Measurements from ENCODE around the gene TRMO. TPM values are rescaled to one million over a fixed set of nuclear protein-coding genes. Genes with fewer than 3 reads are reported as not detected.
A peak's percentile ranks its signal among the peaks of the same experiment; 100 is the strongest.

The TRMO gene
- total RNA-seq, 5 donors from 2014 or later (not counting 1 experiment from before 2014, with no cell fraction given): 38.8 to 47.4 (median 44.7) TPM

DNA sequence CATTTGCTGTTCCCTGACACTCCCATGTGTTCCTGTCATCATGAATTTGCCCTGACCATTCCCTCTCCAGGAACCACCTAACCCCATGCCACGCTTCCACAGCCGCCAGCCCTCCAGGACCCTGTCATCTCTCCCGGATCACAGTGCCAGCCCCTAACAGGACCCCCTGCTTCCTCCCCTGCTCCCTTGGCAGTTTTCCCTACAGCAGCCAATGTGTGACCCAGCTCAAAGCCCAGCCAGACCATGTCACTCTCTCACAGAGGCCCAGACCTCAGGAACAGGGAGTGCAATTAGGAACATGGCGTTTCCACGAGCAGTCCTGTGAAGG lies 61.2 kb downstream of the TRMO start:
- WGBS (ENCODE audit: insufficient coverage): 83% methylated on average over 3 of the region's 5 CpGs
- H3K36me3 Mint-ChIP-seq: peaks cover 13% of the 10 kb centered on the region
- H3K4me1 Mint-ChIP-seq: peaks cover 12 to 15% (median 13%) of the 10 kb centered on the region in 3 donors
- ATAC-seq (replicated peaks in 1 of 4) (no peak), DNase-seq (no peak)
- no peak overlapping the region for H3K27ac ChIP-seq (ENCODE audit: low read length)
- POLR2A ChIA-PET: no interaction called here
- no peak overlapping the region for H3K27ac Mint-ChIP-seq
- no peaks in the 10 kb centered on the region for H3K36me3 ChIP-seq (ENCODE audit: control insufficient read depth in 2 of 2, extremely low read depth in 1 of 2, insufficient read depth in 1 of 2, low read length in 1 of 2)
- CTCF ChIA-PET: no interaction called here
- no peak overlapping the region for H3K4me3 ChIP-seq (ENCODE audit: control insufficient read depth in 1 of 2, extremely low read depth in 1 of 2, low read length in 1 of 2)
- no peak overlapping the region for H3K4me3 Mint-ChIP-seq
- H3K9me3 Mint-ChIP-seq: peaks cover 10 to 17% (median 11%) of the 10 kb centered on the region in 3 donors
- H3K4me1 ChIP-seq (ENCODE audit: control insufficient read depth in 1 of 2, extremely low read depth in 1 of 2, insufficient read depth in 2 of 2, low read length in 2 of 2): peaks cover 0 to 10% of the 10 kb centered on the region in 2 experiments
- peaks cover 5% of the 10 kb centered on the region for H3K9me3 ChIP-seq
- peaks cover 69 to 78% of the 10 kb centered on the region in 2 donors for H3K27me3 Mint-ChIP-seq
- H3K27me3 ChIP-seq (replicated peaks in 1 of 2; ENCODE audit: control insufficient read depth in 2 of 2, extremely low read depth in 1 of 2, insufficient read depth in 2 of 2, low read length in 1 of 2): peaks cover 26 to 58% of the 10 kb centered on the region in 2 experiments

DNA sequence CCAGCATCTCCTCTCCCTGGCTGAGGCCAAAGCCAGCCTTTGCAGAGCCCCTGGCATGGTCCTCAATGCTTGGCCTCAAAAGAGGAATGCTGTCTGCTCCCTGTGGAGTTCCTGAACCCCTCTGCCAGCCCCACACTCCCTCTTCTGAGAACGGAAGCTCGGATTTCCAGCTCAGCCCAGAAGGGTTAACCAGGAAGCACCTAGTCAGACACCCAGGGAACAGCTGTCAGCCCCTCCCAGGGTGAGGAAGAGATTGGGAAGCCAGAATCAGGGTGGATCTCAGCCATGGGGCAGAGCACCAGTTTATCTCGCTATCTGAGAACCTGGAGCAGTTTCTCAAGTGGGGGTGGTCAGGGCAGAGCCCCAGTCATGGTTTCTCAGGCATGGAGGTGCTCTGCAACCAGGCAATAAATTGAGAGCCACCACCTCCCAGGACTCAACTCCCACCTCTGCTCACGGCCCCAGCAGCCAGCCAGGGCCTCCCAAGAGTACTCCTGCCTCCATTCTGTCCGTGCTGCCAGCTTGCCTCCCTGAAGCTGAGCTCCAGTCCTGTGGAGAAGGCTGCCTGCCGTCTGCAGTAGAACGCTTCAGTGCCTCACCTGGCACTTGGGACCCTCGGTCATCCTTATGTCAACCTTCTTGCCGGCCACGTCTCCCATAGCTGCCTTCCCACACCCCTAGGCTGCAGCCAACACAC lies 61.7 kb downstream of the TRMO start:
- Mint-ChIP-seq H3K4me1 (peaks cover 13 to 15% (median 13%) of the 10 kb centered on the region in 3 donors), H3K4me3 (no peak overlapping the region), H3K27me3 (peaks cover 74 to 81% of the 10 kb centered on the region in 2 donors), H3K27ac (no peak overlapping the region), H3K36me3 (peaks cover 8% of the 10 kb centered on the region), H3K9me3 (peaks cover 6 to 12% (median 9%) of the 10 kb centered on the region in 3 donors)
- no peaks in the 10 kb centered on the region for H3K36me3 ChIP-seq (ENCODE audit: control insufficient read depth in 2 of 2, extremely low read depth in 1 of 2, insufficient read depth in 1 of 2, low read length in 1 of 2)
- DNase-seq: no peak
- 38% methylated on average over 7 of the region's 10 CpGs for WGBS (ENCODE audit: insufficient coverage)
- no peak overlapping the region for H3K27ac ChIP-seq (ENCODE audit: low read length)
- POLR2A ChIA-PET: no interaction called here
- H3K4me1 ChIP-seq (ENCODE audit: control insufficient read depth in 1 of 2, extremely low read depth in 1 of 2, insufficient read depth in 2 of 2, low read length in 2 of 2): peaks cover 0 to 10% of the 10 kb centered on the region in 2 experiments
- H3K27me3 ChIP-seq (replicated peaks in 1 of 2; ENCODE audit: control insufficient read depth in 2 of 2, extremely low read depth in 1 of 2, insufficient read depth in 2 of 2, low read length in 1 of 2): peaks cover 30 to 63% of the 10 kb centered on the region in 2 experiments
- CTCF ChIA-PET: no interaction called here
- no peak overlapping the region for H3K4me3 ChIP-seq (ENCODE audit: control insufficient read depth in 1 of 2, extremely low read depth in 1 of 2, low read length in 1 of 2)
- ATAC-seq (replicated peaks in 1 of 4): no peak
- H3K9me3 ChIP-seq: peaks cover 2% of the 10 kb centered on the region

GRCh38 chr9:97859346-97859745 lies 63.0 kb downstream of the TRMO start:
- ChIA-PET CTCF (interaction anchor here in 1 of 2 donors (0.5 kb wide), 1 partner anchor 165 kb away, joined by 3 read pairs; no protein-coding TSS in a partner anchor), POLR2A (no interaction called here)
- no CpG with 5 or more reads among the region's 2 CpGs for WGBS (ENCODE audit: insufficient coverage)
- H3K27me3 ChIP-seq (replicated peaks in 1 of 2; ENCODE audit: control insufficient read depth in 2 of 2, extremely low read depth in 1 of 2, insufficient read depth in 2 of 2, low read length in 1 of 2): peaks cover 36 to 73% of the 10 kb centered on the region in 2 experiments
- Mint-ChIP-seq H3K27ac (no peak overlapping the region), H3K36me3 (no peaks in the 10 kb centered on the region), H3K27me3 (peaks cover 67 to 83% of the 10 kb centered on the region in 2 donors), H3K4me3 (no peak overlapping the region), H3K9me3 (no peaks in the 10 kb centered on the region), H3K4me1 (peaks cover 15 to 18% (median 17%) of the 10 kb centered on the region in 3 donors)
- no peak overlapping the region for H3K4me3 ChIP-seq (ENCODE audit: control insufficient read depth in 1 of 2, extremely low read depth in 1 of 2, low read length in 1 of 2)
- ATAC-seq (replicated peaks in 1 of 4) (no peak), DNase-seq (no peak)
- H3K36me3 ChIP-seq (ENCODE audit: control insufficient read depth in 2 of 2, extremely low read depth in 1 of 2, insufficient read depth in 1 of 2, low read length in 1 of 2): no peaks in the 10 kb centered on the region
- peaks cover 0 to 18% of the 10 kb centered on the region in 2 experiments for H3K4me1 ChIP-seq (ENCODE audit: control insufficient read depth in 1 of 2, extremely low read depth in 1 of 2, insufficient read depth in 2 of 2, low read length in 2 of 2)
- no peak overlapping the region for H3K27ac ChIP-seq (ENCODE audit: low read length)
- H3K9me3 ChIP-seq: no peaks in the 10 kb centered on the region

DNA sequence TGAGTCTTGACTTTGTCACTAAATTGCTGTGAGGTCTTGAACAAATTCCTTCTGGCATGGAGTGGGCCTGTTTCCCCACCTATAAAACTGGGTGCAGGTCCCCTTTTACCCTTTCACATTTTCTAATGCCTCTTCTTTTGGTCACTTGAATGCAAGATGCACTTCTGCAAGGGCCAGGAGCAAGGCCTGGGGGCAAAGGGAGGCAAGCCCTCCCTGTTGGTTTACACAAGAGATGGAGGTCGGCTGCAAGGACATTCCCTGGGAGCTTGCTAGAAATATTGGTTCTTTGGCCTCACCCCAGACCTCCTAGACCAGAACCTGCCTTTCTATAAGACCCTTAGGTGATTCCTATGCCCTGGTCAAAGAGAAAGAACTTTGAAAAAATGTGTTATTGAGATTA lies 63.5 kb downstream of the TRMO start:
- H3K4me1 Mint-ChIP-seq: peaks cover 15 to 21% (median 18%) of the 10 kb centered on the region in 3 donors
- Histone ChIP-seq H3K36me3 (ENCODE audit: control insufficient read depth in 2 of 2, extremely low read depth in 1 of 2, insufficient read depth in 1 of 2, low read length in 1 of 2) (no peaks in the 10 kb centered on the region), H3K27ac (ENCODE audit: low read length) (no peak overlapping the region), H3K4me1 (ENCODE audit: control insufficient read depth in 1 of 2, extremely low read depth in 1 of 2, insufficient read depth in 2 of 2, low read length in 2 of 2) (peaks cover 0 to 21% of the 10 kb centered on the region in 2 experiments), H3K9me3 (no peaks in the 10 kb centered on the region), H3K27me3 (replicated peaks in 1 of 2; ENCODE audit: control insufficient read depth in 2 of 2, extremely low read depth in 1 of 2, insufficient read depth in 2 of 2, low read length in 1 of 2) (peaks cover 36 to 75% of the 10 kb centered on the region in 2 experiments), H3K4me3 (ENCODE audit: control insufficient read depth in 1 of 2, extremely low read depth in 1 of 2, low read length in 1 of 2) (no peak overlapping the region)
- DNase-seq (no peak), ATAC-seq (replicated peaks in 1 of 4) (no peak)
- H3K36me3 Mint-ChIP-seq: no peaks in the 10 kb centered on the region
- WGBS (ENCODE audit: insufficient coverage): 100% methylated on average over 1 of the region's 1 CpG
- H3K27me3 Mint-ChIP-seq: peaks cover 67 to 82% of the 10 kb centered on the region in 2 donors
- POLR2A ChIA-PET: interaction anchor here in 1 of 2 donors (0.7 kb wide), 1 partner anchor 12 kb away, joined by 3 read pairs; no protein-coding TSS in a partner anchor
- H3K9me3 Mint-ChIP-seq: no peaks in the 10 kb centered on the region
- CTCF ChIA-PET: no interaction called here
- H3K4me3 Mint-ChIP-seq: no peak overlapping the region
- H3K27ac Mint-ChIP-seq: no peak overlapping the region

DNA sequence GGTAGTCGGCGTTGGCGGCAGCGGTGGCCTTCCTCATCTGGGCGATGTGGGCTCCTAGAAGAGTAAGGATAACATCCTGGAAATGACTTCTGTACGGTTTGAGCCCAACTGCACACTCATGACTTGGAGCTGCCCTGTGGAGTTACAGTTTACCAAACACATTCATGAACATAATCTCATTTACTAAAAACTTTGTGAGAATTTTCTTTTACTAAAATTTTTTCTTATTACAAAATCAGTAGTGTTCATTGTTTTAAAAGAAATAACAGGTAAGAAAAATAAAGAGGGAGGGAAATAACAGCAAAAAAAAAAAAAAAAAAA lies 63.9 kb downstream of the TRMO start:
- CTCF ChIA-PET: interaction anchor here in 1 of 2 donors (0.5 kb wide), 1 partner anchor 63 kb away, joined by 4 read pairs; no protein-coding TSS in a partner anchor
- H3K4me3 ChIP-seq (ENCODE audit: control insufficient read depth in 1 of 2, extremely low read depth in 1 of 2, low read length in 1 of 2): peak overlapping the region in 1 of 2 donors; percentile 55
- POLR2A ChIA-PET: interaction anchor here in 1 of 2 donors (0.7 kb wide), 1 partner anchor 12 kb away, joined by 3 read pairs; no protein-coding TSS in a partner anchor
- no peak overlapping the region for H3K27ac ChIP-seq (ENCODE audit: low read length)
- ATAC-seq (replicated peaks in 1 of 4): no peak
- peak overlapping the region in 1 of 3 donors; percentile 50 for H3K4me3 Mint-ChIP-seq
- no peaks in the 10 kb centered on the region for H3K9me3 ChIP-seq
- WGBS (ENCODE audit: insufficient coverage): 6% methylated on average over 5 of the region's 6 CpGs
- no peak overlapping the region for H3K27ac Mint-ChIP-seq
- H3K4me1 Mint-ChIP-seq: peaks cover 15 to 22% (median 18%) of the 10 kb centered on the region in 3 donors
- H3K4me1 ChIP-seq (ENCODE audit: control insufficient read depth in 1 of 2, extremely low read depth in 1 of 2, insufficient read depth in 2 of 2, low read length in 2 of 2): peaks cover 0 to 23% of the 10 kb centered on the region in 2 experiments
- H3K27me3 Mint-ChIP-seq: peaks cover 67 to 80% of the 10 kb centered on the region in 2 donors
- no peaks in the 10 kb centered on the region for H3K9me3 Mint-ChIP-seq
- no peaks in the 10 kb centered on the region for H3K36me3 ChIP-seq (ENCODE audit: control insufficient read depth in 2 of 2, extremely low read depth in 1 of 2, insufficient read depth in 1 of 2, low read length in 1 of 2)
- DNase-seq: no peak
- H3K36me3 Mint-ChIP-seq: no peaks in the 10 kb centered on the region
- peaks cover 36 to 72% of the 10 kb centered on the region in 2 experiments for H3K27me3 ChIP-seq (replicated peaks in 1 of 2; ENCODE audit: control insufficient read depth in 2 of 2, extremely low read depth in 1 of 2, insufficient read depth in 2 of 2, low read length in 1 of 2)

GRCh38 chr9:97857606-97858392 lies 64.5 kb downstream of the TRMO start:
- no peaks in the 10 kb centered on the region for H3K36me3 ChIP-seq (ENCODE audit: control insufficient read depth in 2 of 2, extremely low read depth in 1 of 2, insufficient read depth in 1 of 2, low read length in 1 of 2)
- peak overlapping the region in 1 of 2 donors; percentile 55 for H3K4me3 ChIP-seq (ENCODE audit: control insufficient read depth in 1 of 2, extremely low read depth in 1 of 2, low read length in 1 of 2)
- H3K27me3 ChIP-seq (replicated peaks in 1 of 2; ENCODE audit: control insufficient read depth in 2 of 2, extremely low read depth in 1 of 2, insufficient read depth in 2 of 2, low read length in 1 of 2): peaks cover 36 to 72% of the 10 kb centered on the region in 2 experiments
- ChIA-PET CTCF (interaction anchor here in 1 of 2 donors (0.5 kb wide), 1 partner anchor 63 kb away, joined by 4 read pairs; no protein-coding TSS in a partner anchor), POLR2A (interaction anchor here in 1 of 2 donors (0.6 to 0.7 kb wide), 2 partner anchors 11 to 73 kb away, joined by 3 read pairs; no protein-coding TSS in a partner anchor)
- H3K9me3 Mint-ChIP-seq: no peaks in the 10 kb centered on the region
- peak overlapping the region in 1 of 3 donors; percentile 50 for H3K4me3 Mint-ChIP-seq
- H3K36me3 Mint-ChIP-seq: no peaks in the 10 kb centered on the region
- no peak overlapping the region for H3K27ac ChIP-seq (ENCODE audit: low read length)
- no peaks in the 10 kb centered on the region for H3K9me3 ChIP-seq
- peaks cover 67 to 82% of the 10 kb centered on the region in 2 donors for H3K27me3 Mint-ChIP-seq
- ATAC-seq (replicated peaks in 1 of 4) (no peak), DNase-seq (no peak)
- peaks cover 15 to 24% (median 18%) of the 10 kb centered on the region in 3 donors for H3K4me1 Mint-ChIP-seq
- peaks cover 0 to 28% of the 10 kb centered on the region in 2 experiments for H3K4me1 ChIP-seq (ENCODE audit: control insufficient read depth in 1 of 2, extremely low read depth in 1 of 2, insufficient read depth in 2 of 2, low read length in 2 of 2)
- no peak overlapping the region for H3K27ac Mint-ChIP-seq
- 8% methylated on average over 54 of the region's 54 CpGs for WGBS (ENCODE audit: insufficient coverage)

Data from T-cell (primary cell).